Keratinocyte (primary cell): ENCODE measurements around the gene PCDHGB1. TPM values are rescaled to one million over a fixed set of nuclear protein-coding genes. Genes with fewer than 3 reads are reported as not detected.

ENCODE experiments used
- DNase-seq: peaks from one replicate; pipeline ENCODE4 v3.0.0-alpha.2; 2011; ENCODE audit warnings: low read depth, missing footprints, low spot score
- FAIRE-seq: peaks from 2 replicates; lab custom pipeline; 2011; peaks lifted over from hg19 to GRCh38; lab: Jason Lieb, UNC
- H2AFZ ChIP-seq: 2 replicates; pipeline ENCODE4 v1.6.0; 2012; ENCODE audit warnings: low read length, control low read depth, inconsistent platforms; ENCODE audit not compliant: control insufficient read depth
- H3K27ac ChIP-seq: 2 replicates; pipeline ENCODE4 v1.5.1; 2011; ENCODE audit warnings: low read length; ENCODE audit not compliant: control insufficient read depth, insufficient read depth
- H3K27me3 ChIP-seq: 3 replicates; pipeline ENCODE4 v1.6.0; 2011; ENCODE audit warnings: low read length; ENCODE audit not compliant: control insufficient read depth, insufficient read depth; ENCODE audit errors: extremely low read depth
- H3K36me3 ChIP-seq, 2 experiments: 2 replicates in 1 of 2; 3 replicates in 1 of 2; pipeline ENCODE4 v1.5.1; 2011; ENCODE audit warnings: low read length in 2 of 2, mild to moderate bottlenecking in 1 of 2; ENCODE audit not compliant: control insufficient read depth in 2 of 2, insufficient read depth in 2 of 2; ENCODE audit errors: extremely low read depth in 1 of 2
- H3K4me1 ChIP-seq: 3 replicates; pipeline ENCODE4 v1.5.1; 2011; ENCODE audit warnings: low read length; ENCODE audit not compliant: control insufficient read depth, insufficient read depth; ENCODE audit errors: extremely low read depth
- H3K4me2 ChIP-seq: 3 replicates; pipeline ENCODE4 v1.6.0; 2011; ENCODE audit warnings: low read depth, low read length; ENCODE audit not compliant: control insufficient read depth, insufficient read depth; ENCODE audit errors: extremely low read depth
- H3K4me3 ChIP-seq, 3 experiments: fragments of 200-600 bp in 1 of 3; sonication (generic) in 1 of 3; 2 replicates in 2 of 3; 3 replicates in 1 of 3; pipeline ENCODE4 v1.5.1; 2011 to 2016; ENCODE audit warnings: low read length in 3 of 3, mild to moderate bottlenecking in 3 of 3, control low read depth in 2 of 3, inconsistent platforms in 1 of 3, low read depth in 1 of 3, mixed read lengths in 1 of 3, mixed run types in 1 of 3, moderate library complexity in 1 of 3; ENCODE audit not compliant: control insufficient read depth in 2 of 3, insufficient read depth in 2 of 3; ENCODE audit errors: extremely low read depth in 1 of 3
- H3K79me2 ChIP-seq: 2 replicates; pipeline ENCODE4 v1.6.0; 2012; ENCODE audit warnings: low read length; ENCODE audit not compliant: control insufficient read depth, insufficient read depth
- H3K9ac ChIP-seq: 3 replicates; pipeline ENCODE4 v1.6.0; 2011; ENCODE audit warnings: low read length; ENCODE audit not compliant: control insufficient read depth, insufficient read depth; ENCODE audit errors: extremely low read depth
- H3K9me1 ChIP-seq: 3 replicates; pipeline ENCODE4 v1.6.0; 2011; ENCODE audit warnings: low read length; ENCODE audit not compliant: control insufficient read depth, insufficient read depth; ENCODE audit errors: extremely low read depth
- H3K9me3 ChIP-seq: 2 replicates; pipeline ENCODE4 v1.5.1; 2012; ENCODE audit warnings: low read depth, low read length; ENCODE audit not compliant: control insufficient read depth
- H4K20me1 ChIP-seq: 3 replicates; pipeline ENCODE4 v1.6.0; 2011; ENCODE audit warnings: low read length; ENCODE audit not compliant: control insufficient read depth, insufficient read depth; ENCODE audit errors: extremely low read depth
- CTCF ChIP-seq, 3 experiments: IDR thresholded peaks in 1 of 3; conservative IDR thresholded peaks in 1 of 3; optimal IDR thresholded peaks in 1 of 3; 2 replicates in 2 of 3; 3 replicates in 1 of 3; pipeline versions ENCODE3 to v1.5.1; 2011; ENCODE audit warnings: low read length in 3 of 3, mild to moderate bottlenecking in 3 of 3, moderate library complexity in 2 of 3, control low read depth in 1 of 3, inconsistent platforms in 1 of 3; ENCODE audit not compliant: insufficient read depth in 2 of 3; ENCODE audit errors: extremely low read depth in 1 of 3
- EZH2 ChIP-seq: IDR thresholded peaks from one replicate; pipeline ENCODE4 v1.6.1; 2012; ENCODE audit warnings: inconsistent platforms, mild to moderate bottlenecking, low read length, moderate library complexity
- dilution Hi-C: fragments of 300-500 bp; cut with MboI; formaldehyde crosslinking; loops from one replicate; pipeline ENCODE4 v1.7.0; 2020; ENCODE audit warnings: low sequenced_read_pairs; ENCODE audit not compliant: extremely low pct_ligation_motif_present
- polyA plus RNA-seq, 5 experiments: library from polyadenylated mRNA; depleted of rRNA in 3 of 5; stranded (reverse) in 3 of 5; stranded (forward) in 1 of 5; unstranded in 1 of 5; fragments of >200 nt; gene quantifications; 1 replicate in 1 of 5; 2 replicates in 3 of 5; 3 replicates in 1 of 5; pipeline versions ENCODE4 v1.2.1 to v1.2.3, GENCODE V29; 2011 to 2012; ENCODE audit warnings: missing spikeins in 2 of 5, low read depth in 1 of 5, low replicate concordance in 1 of 5

Gene PCDHGB1
- polyA plus RNA-seq, 1 donor (not counting 4 experiments of a cell fraction or from before 2014, with no cell fraction given): 0.08 TPM

DNA sequence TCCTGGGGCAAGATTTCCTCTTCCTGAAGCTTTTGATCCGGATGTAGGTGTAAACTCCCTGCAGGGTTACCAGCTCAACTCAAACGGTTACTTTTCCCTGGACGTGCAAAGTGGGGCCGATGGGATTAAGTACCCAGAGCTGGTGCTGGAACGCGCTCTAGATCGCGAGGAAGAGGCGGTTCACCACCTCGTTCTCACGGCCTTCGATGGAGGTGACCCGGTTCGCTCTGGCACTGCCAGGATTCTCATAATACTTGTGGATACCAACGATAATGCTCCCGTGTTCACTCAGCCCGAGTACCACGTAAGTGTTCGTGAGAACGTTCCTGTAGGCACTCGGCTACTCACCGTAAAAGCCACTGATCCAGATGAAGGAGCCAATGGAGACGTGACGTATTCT, 5.7 kb downstream of the PCDHGB1 start:
- H3K4me3 ChIP-seq: no peak overlapping the region
- TF ChIP-seq EZH2: no peak
- TF ChIP-seq CTCF (optimal IDR thresholded peaks at IDR 0.05 in 1 of 3, IDR thresholded peaks at IDR 0.05 in 1 of 3, conservative IDR thresholded peaks at IDR 0.05 in 1 of 3; ENCODE audit: extremely low read depth in 1 of 3, insufficient read depth in 2 of 3, low read length in 3 of 3): no peak
- H3K9ac ChIP-seq: no peak overlapping the region
- H3K4me1 ChIP-seq: no peaks in the 10 kb centered on the region
- H3K9me1 ChIP-seq: no peaks in the 10 kb centered on the region
- no peaks in the 10 kb centered on the region for H3K36me3 ChIP-seq
- no peak overlapping the region for H3K27ac ChIP-seq
- H3K4me2 ChIP-seq: no peak overlapping the region
- H3K27me3 ChIP-seq: peaks cover 12% of the 10 kb centered on the region
- FAIRE-seq (no peak), DNase-seq (no peak)
- no peak overlapping the region for H2AFZ ChIP-seq
- no peaks in the 10 kb centered on the region for H3K79me2 ChIP-seq
- dilution Hi-C loops: no loop called here
- no peaks in the 10 kb centered on the region for H4K20me1 ChIP-seq
- peaks cover 11% of the 10 kb centered on the region for H3K9me3 ChIP-seq

DNA sequence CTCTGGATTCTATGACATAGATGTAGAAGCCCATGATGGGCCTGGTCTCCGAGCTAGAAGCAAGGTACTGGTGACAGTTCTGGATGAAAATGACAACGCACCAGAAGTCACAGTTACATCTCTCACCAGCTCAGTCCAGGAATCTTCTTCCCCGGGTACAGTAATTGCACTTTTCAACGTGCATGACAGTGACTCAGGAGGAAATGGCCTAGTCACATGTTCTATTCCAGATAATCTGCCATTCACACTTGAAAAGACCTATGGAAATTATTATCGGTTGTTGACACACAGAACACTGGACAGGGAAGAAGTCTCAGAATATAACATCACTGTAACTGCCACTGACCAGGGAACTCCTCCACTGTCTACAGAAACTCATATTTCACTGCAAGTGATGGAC, 6.2 kb downstream of the PCDHGB1 start:
- Histone ChIP-seq H3K4me1 (no peaks in the 10 kb centered on the region), H3K27me3 (peaks cover 17% of the 10 kb centered on the region), H3K36me3 (no peaks in the 10 kb centered on the region), H3K4me3 (no peak overlapping the region), H3K9ac (no peak overlapping the region), H3K4me2 (no peak overlapping the region), H3K9me1 (no peaks in the 10 kb centered on the region), H2AFZ (no peak overlapping the region), H3K9me3 (peaks cover 14% of the 10 kb centered on the region), H3K79me2 (no peaks in the 10 kb centered on the region), H4K20me1 (no peaks in the 10 kb centered on the region), H3K27ac (no peak overlapping the region)
- DNase-seq (no peak), FAIRE-seq (no peak)
- dilution Hi-C loops: no loop called here
- TF ChIP-seq EZH2 (no peak), CTCF (optimal IDR thresholded peaks at IDR 0.05 in 1 of 3, IDR thresholded peaks at IDR 0.05 in 1 of 3, conservative IDR thresholded peaks at IDR 0.05 in 1 of 3; ENCODE audit: extremely low read depth in 1 of 3, insufficient read depth in 2 of 3, low read length in 3 of 3) (no peak)
